ENCODE results near the gene LDLRAD1.
"Not testable (repeated sequence)": the region's sequence is repeated elsewhere in the genome, so short reads cannot be mapped to it uniquely, and the experiment has no call there.

LDLRAD1 gene

GRCh38 chr1:54017979-54018378, at the start of gene LDLRAD1:
Gene LDLRAD1 (minus strand): TSS chr1:54018186. CDS start chr1:54018112, 74 bp downstream.
- DNase-seq (ENCODE audit: low read depth) = no peak

DNA sequence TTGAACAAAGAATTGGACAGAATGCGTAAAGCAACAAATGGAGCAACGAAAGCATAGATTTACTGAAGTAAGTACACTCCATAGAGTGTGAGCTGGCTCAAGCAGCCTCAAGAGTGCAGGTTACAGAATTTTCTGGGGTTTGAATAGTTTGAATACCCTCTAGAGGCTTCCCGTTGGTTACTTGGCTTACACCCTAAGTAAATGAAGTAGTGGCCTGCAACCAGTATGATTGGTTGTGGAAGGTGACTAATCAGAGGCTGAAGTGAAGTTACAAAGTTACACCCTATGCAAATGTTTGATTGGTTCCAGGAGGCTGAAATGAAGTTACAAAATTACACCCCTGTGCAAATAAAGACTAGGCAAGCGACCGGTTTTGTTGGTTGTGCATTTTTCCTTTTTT, 46.3 kb upstream of the LDLRAD1 start:
- DNase-seq (ENCODE audit: low read depth) = no peak

DNA sequence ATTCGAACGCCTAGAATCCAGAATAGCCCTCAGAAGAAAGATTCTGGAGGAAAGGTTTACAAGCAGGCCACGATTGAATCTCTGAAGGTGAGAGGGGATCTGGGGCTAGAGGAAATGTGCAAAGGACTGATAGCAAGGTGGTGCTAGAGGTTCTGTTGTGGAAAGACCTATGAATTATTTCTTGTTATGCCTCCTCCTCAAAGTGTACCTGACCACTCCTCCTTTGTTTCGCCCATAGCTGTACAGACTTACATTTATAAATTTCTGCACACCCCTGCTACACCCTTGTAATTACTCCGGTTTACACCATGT, 36.4 kb upstream of the LDLRAD1 start:
- no peak for DNase-seq (ENCODE audit: low read depth)

GRCh38 chr1:54053745-54054437, 35.9 kb upstream of the LDLRAD1 start:
- DNase-seq (ENCODE audit: low read depth) = no peak

GRCh38 chr1:54052934-54053744, 35.2 kb upstream of the LDLRAD1 start, which contains the start of the genes TCEANC2 and TMEM59:
Gene TCEANC2 (plus strand): TSS chr1:54053608. CDS start chr1:54054423, 815 bp downstream.
Gene TMEM59 (minus strand): TSS chr1:54053204. CDS start chr1:54053188, 16 bp downstream.
- peak; percentile 97 for DNase-seq (ENCODE audit: low read depth)

- DNase-seq (ENCODE audit: low read depth) = peak; percentile 25
Measured at GRCh38 chr1:54052431-54052933, 34.5 kb upstream of the LDLRAD1 start.

DNA sequence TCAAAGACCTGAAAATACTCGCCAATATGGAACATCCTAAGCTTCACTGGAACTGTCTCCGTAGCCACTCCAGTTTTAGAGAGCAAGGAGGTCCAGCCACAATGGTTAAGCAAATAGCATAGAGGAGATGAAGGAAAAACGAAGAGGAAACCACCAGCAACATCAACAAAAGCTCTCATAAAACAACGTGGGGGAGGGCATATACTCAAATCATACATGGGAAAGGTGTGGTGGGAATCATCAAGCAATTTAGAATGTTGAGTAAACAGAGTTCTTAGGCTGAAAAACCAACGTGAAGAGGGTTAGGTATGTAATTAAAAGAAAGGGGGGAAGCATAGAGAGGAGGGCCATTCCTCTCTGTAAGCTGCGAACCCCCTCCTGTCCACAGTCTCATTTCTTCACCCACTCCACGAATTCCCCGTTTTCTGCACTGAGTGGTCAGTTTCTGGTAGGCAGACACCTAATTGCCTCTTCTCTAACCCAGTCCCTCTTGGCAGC, 34.0 kb upstream of the LDLRAD1 start:
- DNase-seq (ENCODE audit: low read depth) = no peak

DNA sequence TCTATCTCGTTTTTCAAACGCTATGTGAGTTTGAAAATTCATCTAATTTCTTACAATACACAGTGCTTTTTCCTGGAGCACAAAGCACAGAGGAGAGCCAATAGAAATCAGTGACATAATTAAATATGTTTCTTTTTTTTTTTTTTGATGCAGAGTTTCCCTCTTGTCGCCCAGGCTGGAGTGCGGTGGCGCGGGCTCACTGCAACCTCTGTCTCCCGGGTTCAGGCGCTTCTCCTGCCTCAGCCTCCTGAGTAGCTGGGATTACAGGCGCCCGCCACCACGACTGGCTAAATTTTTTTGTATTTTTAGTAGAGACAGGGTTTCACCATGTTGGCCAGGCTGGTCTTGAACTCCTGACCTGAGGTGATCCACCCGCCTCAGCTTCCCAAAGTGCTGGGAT, 32.4 kb upstream of the LDLRAD1 start:
- DNase-seq (ENCODE audit: low read depth) = not testable (repeated sequence)

GRCh38 chr1:54047384-54048305, 29.7 kb upstream of the LDLRAD1 start:
- DNase-seq (ENCODE audit: low read depth) = no peak

- no peak for DNase-seq (ENCODE audit: low read depth)
Measured at GRCh38 chr1:54046671-54047383, 28.8 kb upstream of the LDLRAD1 start.

- no peak for DNase-seq (ENCODE audit: low read depth)
Measured at GRCh38 chr1:54045496-54045895, 27.5 kb upstream of the LDLRAD1 start.

- DNase-seq (ENCODE audit: low read depth) = no peak
Measured at GRCh38 chr1:54041806-54042205, 23.8 kb upstream of the LDLRAD1 start.

- no peak for DNase-seq (ENCODE audit: low read depth)
Measured at GRCh38 chr1:54037476-54037875, 19.5 kb upstream of the LDLRAD1 start.

DNA sequence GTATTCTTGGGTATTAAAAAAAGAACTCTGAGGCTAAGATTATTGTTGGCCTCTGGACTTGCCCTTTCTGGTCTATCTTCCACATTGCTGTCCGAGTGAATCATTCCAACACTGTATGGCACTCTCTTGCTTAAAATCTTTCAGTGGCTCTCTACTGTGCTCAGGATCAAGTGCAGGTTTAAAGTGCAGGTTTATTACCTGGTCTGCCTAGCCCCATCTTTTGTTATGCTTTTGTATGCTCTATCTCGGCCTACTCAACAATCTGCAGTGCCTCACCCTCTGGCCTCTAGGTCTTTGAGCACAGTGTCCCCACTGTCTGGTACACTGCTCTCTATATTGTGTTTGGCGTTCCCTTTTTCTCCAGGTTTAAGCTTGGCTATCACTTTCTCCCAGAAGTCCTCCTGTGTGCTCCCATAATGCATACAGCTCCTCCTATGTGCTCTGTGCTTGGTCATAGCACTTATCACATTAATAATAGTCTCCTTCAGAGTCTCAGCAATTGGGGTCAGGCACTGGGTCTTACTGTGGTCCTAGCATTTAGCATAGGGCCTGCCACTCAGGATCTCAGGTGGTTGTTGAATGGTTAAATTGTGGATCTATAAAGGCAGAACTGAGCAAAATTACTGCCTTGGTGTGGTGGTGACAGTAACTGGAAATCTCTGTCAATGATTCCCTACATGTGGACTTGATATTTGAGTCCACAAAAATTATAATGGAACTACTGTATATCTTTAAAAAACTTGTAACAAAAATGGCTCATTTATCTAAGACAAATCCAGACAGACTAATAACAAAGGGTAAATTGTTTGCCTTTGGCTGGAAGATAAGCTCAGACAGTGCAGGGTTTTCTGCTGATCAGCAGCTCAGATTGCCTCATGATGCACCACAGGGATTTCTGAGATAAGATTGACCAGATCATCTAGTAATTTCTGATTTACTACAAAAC, 10.6 kb upstream of the LDLRAD1 start:
- DNase-seq (ENCODE audit: low read depth) = no peak

DNA sequence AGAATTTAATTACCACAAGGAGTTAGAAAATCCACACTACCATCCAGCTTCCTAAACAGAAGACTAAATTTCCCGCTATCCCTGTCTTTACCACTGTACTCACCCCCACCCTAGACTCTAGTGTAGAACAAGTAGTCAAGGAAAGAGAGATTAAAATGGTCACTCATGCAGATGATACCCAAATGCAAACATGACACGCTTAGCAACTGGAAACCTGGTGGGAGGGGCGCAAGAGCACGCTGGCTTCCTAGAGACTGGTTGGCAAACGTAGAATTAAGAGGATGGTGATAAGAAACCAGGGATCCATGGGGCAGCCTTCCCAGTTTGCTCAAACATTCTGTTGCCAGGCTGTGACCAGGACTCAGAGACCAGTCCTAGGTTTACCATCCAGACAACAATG, 9.9 kb upstream of the LDLRAD1 start:
- DNase-seq (ENCODE audit: low read depth) = no peak

GRCh38 chr1:54024811-54025210, 6.8 kb upstream of the LDLRAD1 start:
- DNase-seq (ENCODE audit: low read depth) = not testable (repeated sequence)

GRCh38 chr1:54024358-54024757, 6.4 kb upstream of the LDLRAD1 start:
- no peak for DNase-seq (ENCODE audit: low read depth)

GRCh38 chr1:54019562-54020176, 1.7 kb upstream of the LDLRAD1 start:
- DNase-seq (ENCODE audit: low read depth) = not testable (repeated sequence)

DNA sequence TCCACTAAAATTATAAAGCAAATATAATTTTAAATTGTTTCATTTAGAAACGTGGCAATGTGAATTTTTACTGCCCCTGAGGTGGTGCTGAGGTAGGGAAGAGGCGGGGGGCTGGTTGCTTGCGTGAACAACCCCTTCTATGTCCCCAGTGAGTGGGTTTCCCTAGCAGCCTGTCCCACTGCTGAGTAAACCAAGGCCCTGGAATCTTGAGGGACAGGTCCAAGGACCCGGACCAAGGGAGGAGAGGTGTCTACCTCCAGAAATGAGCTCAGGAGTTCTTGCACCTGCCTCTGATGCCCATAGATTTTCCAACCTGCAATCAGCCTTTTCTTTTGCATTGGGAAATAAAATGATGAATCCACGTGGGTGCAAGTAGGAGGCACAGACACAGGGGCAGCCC, 649 bp upstream of the LDLRAD1 start:
- no peak for DNase-seq (ENCODE audit: low read depth)
